Measurements from ENCODE around the gene AIFM3.
"Not testable (repeated sequence)": the region's sequence is repeated elsewhere in the genome, so short reads cannot be mapped to it uniquely, and the experiment has no call there.

AIFM3 gene

GRCh38 chr22:20942203-20942902 is 24.7 kb upstream of the AIFM3 start:
- not testable (repeated sequence) for DNase-seq

GRCh38 chr22:20943104-20943933 is 23.7 kb upstream of the AIFM3 start:
- no peak for DNase-seq

- no peak for DNase-seq
Observed at GRCh38 chr22:20944042-20944441, 23.0 kb upstream of the AIFM3 start.

- no peak for DNase-seq
Observed at GRCh38 chr22:20945578-20945934, 21.5 kb upstream of the AIFM3 start.

GRCh38 chr22:20946080-20946986 is 20.7 kb upstream of the AIFM3 start:
- no peak for DNase-seq

- DNase-seq: no peak
Observed at GRCh38 chr22:20946991-20947390, 20.1 kb upstream of the AIFM3 start.

- no peak for DNase-seq
Observed at GRCh38 chr22:20948450-20948849, 18.6 kb upstream of the AIFM3 start.

- DNase-seq: no peak
Observed at GRCh38 chr22:20948989-20949388, 18.1 kb upstream of the AIFM3 start.

- no peak for DNase-seq
Observed at GRCh38 chr22:20949698-20950183, 17.3 kb upstream of the AIFM3 start.

GRCh38 chr22:20951151-20951931 is 15.7 kb upstream of the AIFM3 start:
- no peak for DNase-seq

GRCh38 chr22:20951932-20952380 is 15.1 kb upstream of the AIFM3 start:
- DNase-seq: no peak

- DNase-seq: no peak
Observed at GRCh38 chr22:20952544-20953341, 14.3 kb upstream of the AIFM3 start.

GRCh38 chr22:20953342-20953608 is 13.8 kb upstream of the AIFM3 start:
- no peak for DNase-seq

GRCh38 chr22:20953668-20954500 is 13.2 kb upstream of the AIFM3 start:
- no peak for DNase-seq

GRCh38 chr22:20955548-20955947 is 11.5 kb upstream of the AIFM3 start:
- DNase-seq: no peak

- DNase-seq: no peak
Observed at GRCh38 chr22:20956258-20957101, 10.6 kb upstream of the AIFM3 start.

- DNase-seq: no peak
Observed at GRCh38 chr22:20957102-20957682, 9.9 kb upstream of the AIFM3 start.

GRCh38 chr22:20957683-20958431 is 9.2 kb upstream of the AIFM3 start:
- no peak for DNase-seq
